Peyer's patch (tissue), 4 donors: ENCODE results near the gene CDC73.

ENCODE experiments used
- POLR2A ChIP-seq, 2 donors: fragments of 450-650 bp; IDR thresholded peaks; one replicate each; pipeline ENCODE4 v1.5.1; 2017; ENCODE audit warnings: antibody characterized with exemption in 2 of 2, mild to moderate bottlenecking in 2 of 2, moderate library complexity in 2 of 2
- TF ChIP-seq, protein P1 (sequence below), 6 experiments: fragments of 450-650 bp in 4 of 6; fragments of 200-600 bp in 2 of 6; sonication (generic) in 1 of 6; IDR thresholded peaks; one replicate each; pipeline ENCODE4 v1.5.1; 2017 to 2019; ENCODE audit warnings: antibody characterized with exemption in 6 of 6, mild to moderate bottlenecking in 3 of 6, moderate library complexity in 1 of 6

DNA sequence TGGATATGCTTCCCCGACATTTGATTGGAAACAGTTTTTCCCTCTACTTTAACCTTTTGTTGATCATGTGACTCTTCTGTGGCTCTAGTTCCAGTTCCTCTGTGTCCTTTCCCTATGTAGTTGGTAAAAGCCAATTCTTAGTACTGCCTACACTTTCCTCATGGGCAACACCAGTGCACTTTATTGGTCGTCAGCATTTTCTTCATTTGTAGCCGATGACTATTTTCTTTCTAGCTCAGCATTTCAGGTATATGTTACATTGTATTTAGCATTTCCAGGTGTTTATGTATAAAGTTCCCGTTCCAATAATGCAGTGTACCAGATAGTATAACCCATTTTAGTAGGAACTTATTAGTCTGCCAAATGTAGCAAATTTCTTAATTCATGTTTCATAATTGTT lies 92.2 kb downstream of the CDC73 start:
- TF ChIP-seq POLR2A (IDR thresholded peaks at IDR 0.05), result no peak
- TF ChIP-seq, protein P1, sequence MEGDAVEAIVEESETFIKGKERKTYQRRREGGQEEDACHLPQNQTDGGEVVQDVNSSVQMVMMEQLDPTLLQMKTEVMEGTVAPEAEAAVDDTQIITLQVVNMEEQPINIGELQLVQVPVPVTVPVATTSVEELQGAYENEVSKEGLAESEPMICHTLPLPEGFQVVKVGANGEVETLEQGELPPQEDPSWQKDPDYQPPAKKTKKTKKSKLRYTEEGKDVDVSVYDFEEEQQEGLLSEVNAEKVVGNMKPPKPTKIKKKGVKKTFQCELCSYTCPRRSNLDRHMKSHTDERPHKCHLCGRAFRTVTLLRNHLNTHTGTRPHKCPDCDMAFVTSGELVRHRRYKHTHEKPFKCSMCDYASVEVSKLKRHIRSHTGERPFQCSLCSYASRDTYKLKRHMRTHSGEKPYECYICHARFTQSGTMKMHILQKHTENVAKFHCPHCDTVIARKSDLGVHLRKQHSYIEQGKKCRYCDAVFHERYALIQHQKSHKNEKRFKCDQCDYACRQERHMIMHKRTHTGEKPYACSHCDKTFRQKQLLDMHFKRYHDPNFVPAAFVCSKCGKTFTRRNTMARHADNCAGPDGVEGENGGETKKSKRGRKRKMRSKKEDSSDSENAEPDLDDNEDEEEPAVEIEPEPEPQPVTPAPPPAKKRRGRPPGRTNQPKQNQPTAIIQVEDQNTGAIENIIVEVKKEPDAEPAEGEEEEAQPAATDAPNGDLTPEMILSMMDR (IDR thresholded peaks at IDR 0.05), result no peak
